ENCODE measurements around the gene APOO. TPM values are rescaled to one million over a fixed set of nuclear protein-coding genes. Genes with fewer than 3 reads are reported as not detected.

Gene APOO
- total RNA-seq, 1 donor from 2014 or later = 81.0 TPM

GRCh38 chrX:23937100-23937499 is 29.4 kb upstream of the APOO start:
- Histone ChIP-seq H2AFZ (replicated peaks) (no peak overlapping the region), H3K9me3 (ENCODE audit: low read depth) (no peaks in the 10 kb centered on the region), H3K9ac (no peak overlapping the region), H4K20me1 (ENCODE audit: low read depth) (no peaks in the 10 kb centered on the region), H3K4me2 (no peak overlapping the region), H3K27me3 (no peaks in the 10 kb centered on the region), H3K36me3 (no peaks in the 10 kb centered on the region), H3K27ac (no peak overlapping the region), H3K4me1 (no peaks in the 10 kb centered on the region), H3K4me3 (no peak overlapping the region), H3K79me2 (ENCODE audit: low read depth) (no peaks in the 10 kb centered on the region), H3F3A (ENCODE audit: low read depth) (peaks cover 1% of the 10 kb centered on the region)
- DNase-seq (ENCODE audit: low spot score) = peak; percentile 23
- no peak overlapping the region for H3K4me3 Mint-ChIP-seq
- peaks cover 3% of the 10 kb centered on the region for H3K4me1 Mint-ChIP-seq
- H3K36me3 Mint-ChIP-seq = no peaks in the 10 kb centered on the region
- H3K27ac Mint-ChIP-seq = no peak overlapping the region
- no peak for TF ChIP-seq EZH2phosphoT487 (IDR thresholded peaks at IDR 0.05)
- no peak for TF ChIP-seq EZH2 (IDR thresholded peaks at IDR 0.05)
- TF ChIP-seq CTCF (IDR thresholded peaks at IDR 0.05) = peak; percentile 21
- H3K27me3 Mint-ChIP-seq (ENCODE audit: insufficient read depth, low read depth) = peaks cover 5% of the 10 kb centered on the region
- no peaks in the 10 kb centered on the region for H3K9me3 Mint-ChIP-seq

- Histone ChIP-seq H2AFZ (replicated peaks) (no peak overlapping the region), H3K9me3 (ENCODE audit: low read depth) (no peaks in the 10 kb centered on the region), H3K36me3 (no peaks in the 10 kb centered on the region), H3K4me3 (no peak overlapping the region), H3K9ac (no peak overlapping the region), H3K27ac (no peak overlapping the region), H3F3A (ENCODE audit: low read depth) (no peaks in the 10 kb centered on the region), H3K4me1 (no peaks in the 10 kb centered on the region), H4K20me1 (ENCODE audit: low read depth) (no peaks in the 10 kb centered on the region), H3K4me2 (no peak overlapping the region), H3K79me2 (ENCODE audit: low read depth) (no peaks in the 10 kb centered on the region), H3K27me3 (no peaks in the 10 kb centered on the region)
- Mint-ChIP-seq H3K9me3 (no peaks in the 10 kb centered on the region), H3K4me1 (peaks cover 3% of the 10 kb centered on the region), H3K4me3 (no peak overlapping the region), H3K36me3 (no peaks in the 10 kb centered on the region), H3K27me3 (ENCODE audit: insufficient read depth, low read depth) (peaks cover 7% of the 10 kb centered on the region), H3K27ac (no peak overlapping the region)
- no peak for DNase-seq (ENCODE audit: low spot score)
- no peak for TF ChIP-seq EZH2phosphoT487 (IDR thresholded peaks at IDR 0.05)
- TF ChIP-seq EZH2 (IDR thresholded peaks at IDR 0.05) = no peak
- no peak for TF ChIP-seq CTCF (IDR thresholded peaks at IDR 0.05)
Measured at GRCh38 chrX:23936180-23936579, 28.4 kb upstream of the APOO start.

GRCh38 chrX:23935106-23935505 is 27.4 kb upstream of the APOO start:
- Mint-ChIP-seq H3K9me3 (no peaks in the 10 kb centered on the region), H3K27ac (no peak overlapping the region), H3K4me1 (peaks cover 3% of the 10 kb centered on the region), H3K4me3 (no peak overlapping the region), H3K27me3 (ENCODE audit: insufficient read depth, low read depth) (peaks cover 5% of the 10 kb centered on the region), H3K36me3 (no peaks in the 10 kb centered on the region)
- no peak for TF ChIP-seq EZH2phosphoT487 (IDR thresholded peaks at IDR 0.05)
- TF ChIP-seq EZH2 (IDR thresholded peaks at IDR 0.05) = no peak
- TF ChIP-seq CTCF (IDR thresholded peaks at IDR 0.05) = no peak
- no peaks in the 10 kb centered on the region for H3K4me1 ChIP-seq
- H3K27ac ChIP-seq = no peak overlapping the region
- H3K4me3 ChIP-seq = no peak overlapping the region
- H3K9me3 ChIP-seq (ENCODE audit: low read depth) = no peaks in the 10 kb centered on the region
- H3F3A ChIP-seq (ENCODE audit: low read depth) = no peaks in the 10 kb centered on the region
- DNase-seq (ENCODE audit: low spot score) = no peak
- H3K4me2 ChIP-seq = no peak overlapping the region
- H3K36me3 ChIP-seq = no peaks in the 10 kb centered on the region
- no peaks in the 10 kb centered on the region for H3K79me2 ChIP-seq (ENCODE audit: low read depth)
- H2AFZ ChIP-seq (replicated peaks) = no peak overlapping the region
- H3K27me3 ChIP-seq = no peaks in the 10 kb centered on the region
- no peak overlapping the region for H3K9ac ChIP-seq
- no peaks in the 10 kb centered on the region for H4K20me1 ChIP-seq (ENCODE audit: low read depth)
